GM19328 (cell line): ENCODE measurements around the gene GGT5.

Experiments
- ATAC-seq: cut with Tn5 transposase; IDR thresholded peaks from one replicate; pipeline ENCODE4 v1.9.1; 2021; ENCODE audit warnings: mild to moderate bottlenecking, moderate library complexity; ENCODE audit not compliant: unreplicated experiment

GGT5 gene

GRCh38 chr22:24170188-24170587, 74.7 kb downstream of the GGT5 start:
- ATAC-seq: no peak
